Sciatic nerve (tissue), 2 donors: ENCODE results near the gene ZBTB20. TPM values are rescaled to one million over a fixed set of nuclear protein-coding genes. Genes with fewer than 3 reads are reported as not detected.

Source experiments
- ATAC-seq: fragments of 200-7000 bp; cut with Tn5 transposase; one replicate; pipeline ENCODE4 v1.9.1; 2020; ENCODE audit warnings: mild to moderate bottlenecking, moderate library complexity
- DNase-seq: peaks from one replicate; pipeline ENCODE4 v3.0.0-alpha.2; 2020; ENCODE audit warnings: low spot score
- intact Hi-C: fragments of 100-400 bp; cut with DNase I; formaldehyde crosslinking; loops from one replicate; pipeline ENCODE4 v1.14.2; 2022
- total RNA-seq: library from RNA; stranded (reverse); fragmentation: NEBNext Ultra II Directional; extraction: Animal tissue kit (Norgen Biotek cat#: 25700); gene quantifications from one replicate; pipeline ENCODE4 v1.2.1, GENCODE V29; 2021
- donor health status: DM: no; HTN: no; CAD: no.
- donor health status: DM: no; HTN: no; CAD: no.

The ZBTB20 gene
- total RNA-seq, 1 donor from 2014 or later = 145 TPM

- intact Hi-C loops = no loop called here
- ATAC-seq (no peak), DNase-seq (no peak)
Measured at GRCh38 chr3:115052906-115053305, 94.2 kb downstream of the ZBTB20 start.

- intact Hi-C loops = no loop called here
Measured at GRCh38 chr3:115042351-115042750, 104.7 kb downstream of the ZBTB20 start.

GRCh38 chr3:115040673-115041286 lies 106.3 kb downstream of the ZBTB20 start:
- ATAC-seq = peak; percentile 52
- intact Hi-C loops = no loop called here
- DNase-seq = no peak

More at GRCh38 chr3:115042351-115042750, 104.7 kb downstream of the ZBTB20 start:
- DNase-seq (no peak), ATAC-seq (peak; percentile 58)

GRCh38 chr3:115040246-115040645 lies 106.8 kb downstream of the ZBTB20 start:
- intact Hi-C loops = no loop called here
- ATAC-seq = no peak
- DNase-seq = no peak

- no peak for DNase-seq
- ATAC-seq = no peak
- intact Hi-C loops = no loop called here
Measured at GRCh38 chr3:115038817-115039216, 108.3 kb downstream of the ZBTB20 start.

- ATAC-seq (no peak), DNase-seq (no peak)
- intact Hi-C loops = no loop called here
Measured at GRCh38 chr3:115022835-115023398, 124.2 kb downstream of the ZBTB20 start.

GRCh38 chr3:115022199-115022598 lies 124.9 kb downstream of the ZBTB20 start:
- no peak for DNase-seq
- no peak for ATAC-seq
- intact Hi-C loops = no loop called here

- ATAC-seq (no peak), DNase-seq (no peak)
- intact Hi-C loops = no loop called here
Measured at GRCh38 chr3:115021061-115021460, 126.0 kb downstream of the ZBTB20 start.

GRCh38 chr3:115019900-115020299 lies 127.2 kb downstream of the ZBTB20 start:
- DNase-seq (no peak), ATAC-seq (peak; percentile 50)
- intact Hi-C loops = no loop called here

GRCh38 chr3:115018694-115019093 lies 128.4 kb downstream of the ZBTB20 start:
- ATAC-seq (peak; percentile 36), DNase-seq (no peak)
- intact Hi-C loops = no loop called here

- no peak for ATAC-seq
- no peak for DNase-seq
- intact Hi-C loops = no loop called here
Measured at GRCh38 chr3:115007966-115008365, 139.1 kb downstream of the ZBTB20 start.

GRCh38 chr3:115004201-115005140 lies 142.6 kb downstream of the ZBTB20 start:
- ATAC-seq (no peak), DNase-seq (no peak)
- intact Hi-C loops = no loop called here

- DNase-seq (no peak), ATAC-seq (no peak)
- intact Hi-C loops = no loop called here
Measured at GRCh38 chr3:114998971-114999579, 148.0 kb downstream of the ZBTB20 start.

- ATAC-seq (no peak), DNase-seq (no peak)
- intact Hi-C loops = no loop called here
Measured at GRCh38 chr3:114994554-114995341, 152.3 kb downstream of the ZBTB20 start.

GRCh38 chr3:114985776-114986175 lies 161.3 kb downstream of the ZBTB20 start:
- intact Hi-C loops = no loop called here
- DNase-seq (no peak), ATAC-seq (no peak)

GRCh38 chr3:114983248-114983647 lies 163.8 kb downstream of the ZBTB20 start:
- DNase-seq (no peak), ATAC-seq (no peak)
- intact Hi-C loops = no loop called here

- intact Hi-C loops = no loop called here
- no peak for DNase-seq
- no peak for ATAC-seq
Measured at GRCh38 chr3:114974387-114974786, 172.7 kb downstream of the ZBTB20 start.

- DNase-seq (no peak), ATAC-seq (no peak)
- intact Hi-C loops = no loop called here
Measured at GRCh38 chr3:114973536-114973935, 173.6 kb downstream of the ZBTB20 start.

- DNase-seq (no peak), ATAC-seq (no peak)
- intact Hi-C loops = no loop called here
Measured at GRCh38 chr3:114967168-114967567, 179.9 kb downstream of the ZBTB20 start.
